Measurements from ENCODE around the gene CTNNB1. TPM values are rescaled to one million over a fixed set of nuclear protein-coding genes. Genes with fewer than 3 reads are reported as not detected.
A peak's percentile ranks its signal among the peaks of the same experiment; 100 is the strongest.

CTNNB1 gene
- total RNA-seq, 2 experiments from 2014 or later = 131 to 132 TPM

- no peaks in the 10 kb centered on the region for H3K4me1 Mint-ChIP-seq (ENCODE audit: low read depth)
- no peak overlapping the region for H3K27ac Mint-ChIP-seq
- H3K36me3 Mint-ChIP-seq = peaks cover 8% of the 10 kb centered on the region
- ChIA-PET POLR2A (no interaction called here), CTCF (no interaction called here)
- DNase-seq = no peak
- peaks cover 6% of the 10 kb centered on the region for H3K27me3 Mint-ChIP-seq
- no peak overlapping the region for H3K4me3 Mint-ChIP-seq
- intact Hi-C loops (cut with micrococcal nuclease) = loop anchor here (5.0 to 10.0 kb wide), 2 partner anchors 884 to 889 kb away; no protein-coding TSS in a partner anchor
- H3K9me3 Mint-ChIP-seq = no peaks in the 10 kb centered on the region
Observed at GRCh38 chr3:41195946-41196345, 3.4 kb upstream of the CTNNB1 start.

DNA sequence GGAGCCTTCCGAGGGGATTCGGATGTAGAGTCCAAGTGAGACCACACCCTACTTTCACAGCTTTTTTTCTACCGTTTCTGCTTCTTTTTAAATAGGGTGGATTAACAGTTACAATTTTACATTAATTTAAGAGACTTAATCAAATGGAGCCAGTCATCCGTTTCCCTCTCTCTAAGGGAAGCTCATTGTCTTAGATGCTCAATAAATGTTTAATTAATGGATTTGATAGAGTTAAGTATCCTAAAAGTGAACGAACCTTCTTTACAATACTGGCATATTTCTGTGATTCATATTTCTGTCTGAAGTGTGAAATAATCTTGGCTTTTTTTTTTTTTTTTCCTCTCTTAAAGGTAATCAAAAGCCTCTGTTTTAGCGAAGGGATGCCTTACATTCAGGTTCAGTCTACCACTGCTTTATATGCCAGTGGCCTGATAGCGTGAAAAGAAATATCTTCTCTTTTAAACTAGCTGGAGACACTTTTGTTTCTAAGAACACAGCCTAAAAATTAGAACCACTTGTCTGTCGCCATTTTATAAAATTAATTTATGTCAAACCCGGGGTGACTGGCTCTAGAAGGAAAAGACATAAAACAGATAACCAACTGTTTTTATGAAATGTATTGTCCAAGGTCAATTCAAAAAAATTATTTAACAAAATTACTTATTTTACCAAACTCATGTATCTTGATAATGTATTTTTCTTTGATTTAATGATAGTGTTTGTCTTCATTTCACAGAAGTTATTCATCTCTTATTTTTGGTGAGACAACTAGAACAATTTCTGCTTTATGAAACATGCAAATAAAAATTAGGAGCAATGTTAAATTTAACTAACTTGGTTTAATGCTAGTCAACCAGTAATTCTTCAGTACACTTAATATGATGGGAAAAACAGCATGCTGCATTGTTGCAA lies 2.5 kb upstream of the CTNNB1 start:
- ChIA-PET CTCF (no interaction called here), POLR2A (no interaction called here)
- Mint-ChIP-seq H3K4me1 (ENCODE audit: low read depth) (peaks cover 6% of the 10 kb centered on the region), H3K4me3 (no peak overlapping the region), H3K27me3 (peaks cover 6% of the 10 kb centered on the region), H3K27ac (no peak overlapping the region), H3K9me3 (no peaks in the 10 kb centered on the region), H3K36me3 (peaks cover 10% of the 10 kb centered on the region)
- intact Hi-C loops (cut with micrococcal nuclease) = loop anchor here (5.0 to 10.0 kb wide), 2 partner anchors 884 to 888 kb away; no protein-coding TSS in a partner anchor
- no peak for DNase-seq

- H3K4me1 Mint-ChIP-seq (ENCODE audit: low read depth) = peaks cover 19% of the 10 kb centered on the region
- peaks cover 6% of the 10 kb centered on the region for H3K27me3 Mint-ChIP-seq
- intact Hi-C loops (cut with micrococcal nuclease) = loop anchor here (5.0 to 10.0 kb wide), 2 partner anchors 886 to 887 kb away; no protein-coding TSS in a partner anchor
- no peak overlapping the region for H3K27ac Mint-ChIP-seq
- H3K9me3 Mint-ChIP-seq = no peaks in the 10 kb centered on the region
- no peak for DNase-seq
- POLR2A ChIA-PET = interaction anchor here (1.5 to 3.5 kb wide), 7 partner anchors 8 to 741 kb away, joined by 3 to 34 read pairs (median 7); partner anchors contain the start of gene RPL14
- peaks cover 10% of the 10 kb centered on the region for H3K36me3 Mint-ChIP-seq
- H3K4me3 Mint-ChIP-seq = peak overlapping the region; percentile 79
- CTCF ChIA-PET = interaction anchor here (1.6 to 1.7 kb wide), 2 partner anchors 9 to 16 kb away, joined by 4 to 6 read pairs; no protein-coding TSS in a partner anchor
Observed at GRCh38 chr3:41198046-41198445, 1.3 kb upstream of the CTNNB1 start.

DNA sequence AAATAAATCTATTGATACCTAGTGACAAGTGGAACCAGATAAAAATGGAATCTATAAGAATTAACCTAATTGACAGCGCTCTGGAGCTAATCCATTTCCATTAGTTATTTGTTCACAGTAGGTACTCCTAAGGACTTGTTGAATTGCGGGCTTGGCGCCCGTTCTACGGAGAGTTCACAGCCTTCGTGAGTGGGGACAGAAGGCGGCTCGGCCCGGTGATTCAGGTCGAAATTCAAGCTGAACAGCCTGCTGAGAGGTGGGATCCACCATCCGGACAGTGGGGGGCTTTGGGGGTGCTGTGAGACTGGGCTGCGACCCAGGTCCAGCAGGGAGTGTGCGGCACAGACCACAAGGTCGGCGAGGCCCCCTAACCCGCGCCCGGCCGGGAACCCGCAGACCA lies 779 bp upstream of the CTNNB1 start:
- POLR2A ChIA-PET = interaction anchor here (1.0 to 3.5 kb wide), 8 partner anchors 8 to 764 kb away, joined by 3 to 34 read pairs (median 6); partner anchors contain the start of gene RPL14
- Mint-ChIP-seq H3K9me3 (no peaks in the 10 kb centered on the region), H3K36me3 (peaks cover 10% of the 10 kb centered on the region), H3K4me1 (ENCODE audit: low read depth) (peaks cover 21% of the 10 kb centered on the region), H3K27me3 (peaks cover 6% of the 10 kb centered on the region), H3K4me3 (peak overlapping the region; percentile 79), H3K27ac (no peak overlapping the region)
- CTCF ChIA-PET = interaction anchor here (1.3 to 1.7 kb wide), 3 partner anchors 8 to 15 kb away, joined by 3 to 6 read pairs (median 4); no protein-coding TSS in a partner anchor
- intact Hi-C loops (cut with micrococcal nuclease) = loop anchor here (5.0 to 10.0 kb wide), 2 partner anchors 886 kb away; no protein-coding TSS in a partner anchor
- peak; percentile 27 for DNase-seq

GRCh38 chr3:41199866-41200668 lies 762 bp downstream of the CTNNB1 start:
- H3K27ac Mint-ChIP-seq = peak overlapping the region; percentile 81
- H3K4me3 Mint-ChIP-seq = peak overlapping the region; percentile 84
- H3K36me3 Mint-ChIP-seq = peaks cover 10% of the 10 kb centered on the region
- peaks cover 4% of the 10 kb centered on the region for H3K27me3 Mint-ChIP-seq
- peaks cover 36% of the 10 kb centered on the region for H3K4me1 Mint-ChIP-seq (ENCODE audit: low read depth)
- intact Hi-C loops (cut with micrococcal nuclease) = loop anchor here (1.0 to 10.0 kb wide), 9 partner anchors 12 to 1793 kb away; partner anchors contain the start of genes RPL14, RPSA, ULK4 and ZNF621
- ChIA-PET POLR2A (interaction anchor here (0.7 to 3.5 kb wide), 18 partner anchors 8 to 615 kb away, joined by 3 to 34 read pairs (median 4); no protein-coding TSS in a partner anchor), CTCF (interaction anchor here (0.7 to 1.7 kb wide), 5 partner anchors 9 to 187 kb away, joined by 3 to 6 read pairs (median 3); no protein-coding TSS in a partner anchor)
- DNase-seq = peak; percentile 60
- H3K9me3 Mint-ChIP-seq = no peaks in the 10 kb centered on the region

DNA sequence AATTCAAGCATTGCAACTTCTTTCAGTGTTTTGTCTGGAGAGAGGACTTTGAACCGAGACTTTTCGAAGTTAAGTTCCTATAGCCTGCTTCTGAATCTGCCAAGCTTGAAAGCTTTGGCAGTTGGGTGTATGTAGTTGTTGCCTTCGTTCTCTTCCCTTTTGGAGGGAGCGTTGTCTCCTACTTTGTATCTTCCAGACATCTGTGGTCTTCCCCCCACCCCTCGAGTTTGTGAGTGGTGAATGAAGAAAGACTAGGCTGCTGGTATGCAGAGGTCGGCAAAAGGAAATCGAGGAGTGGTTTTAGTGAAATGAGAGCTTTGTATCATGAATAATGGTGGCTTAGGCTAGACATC lies 1.3 kb downstream of the CTNNB1 start:
- H3K4me1 Mint-ChIP-seq (ENCODE audit: low read depth) = peaks cover 40% of the 10 kb centered on the region
- H3K4me3 Mint-ChIP-seq = peak overlapping the region; percentile 84
- DNase-seq = peak; percentile 36
- H3K36me3 Mint-ChIP-seq = peaks cover 10% of the 10 kb centered on the region
- intact Hi-C loops (cut with micrococcal nuclease) = loop anchor here (1.0 to 10.0 kb wide), 6 partner anchors 83 to 1793 kb away; partner anchors contain the start of genes RPL14, RPSA, ULK4 and ZNF621
- H3K9me3 Mint-ChIP-seq = no peaks in the 10 kb centered on the region
- H3K27me3 Mint-ChIP-seq = peaks cover 3% of the 10 kb centered on the region
- H3K27ac Mint-ChIP-seq = peak overlapping the region; percentile 77
- CTCF ChIA-PET = no interaction called here
- POLR2A ChIA-PET = interaction anchor here (0.6 to 3.5 kb wide), 5 partner anchors 8 to 380 kb away, joined by 3 to 34 read pairs (median 5); no protein-coding TSS in a partner anchor

GRCh38 chr3:41202075-41202833 lies 2.9 kb downstream of the CTNNB1 start:
- no peak for DNase-seq
- intact Hi-C loops (cut with micrococcal nuclease) = loop anchor here (5.0 to 10.0 kb wide), 5 partner anchors 680 to 1795 kb away; partner anchors contain the start of genes RPL14, RPSA, ULK4 and ZNF621
- no peaks in the 10 kb centered on the region for H3K9me3 Mint-ChIP-seq
- H3K4me3 Mint-ChIP-seq = peak overlapping the region; percentile 84
- no peak overlapping the region for H3K27ac Mint-ChIP-seq
- ChIA-PET POLR2A (no interaction called here), CTCF (interaction anchor here (0.6 to 1.0 kb wide), 3 partner anchors 11 to 879 kb away, joined by 3 read pairs; no protein-coding TSS in a partner anchor)
- peaks cover 10% of the 10 kb centered on the region for H3K36me3 Mint-ChIP-seq
- H3K27me3 Mint-ChIP-seq = peaks cover 2% of the 10 kb centered on the region
- peaks cover 54% of the 10 kb centered on the region for H3K4me1 Mint-ChIP-seq (ENCODE audit: low read depth)

GRCh38 chr3:41202834-41203345 lies 3.6 kb downstream of the CTNNB1 start:
- CTCF ChIA-PET = interaction anchor here (0.6 to 1.0 kb wide), 2 partner anchors 11 to 879 kb away, joined by 3 read pairs; no protein-coding TSS in a partner anchor
- POLR2A ChIA-PET = no interaction called here

DNA sequence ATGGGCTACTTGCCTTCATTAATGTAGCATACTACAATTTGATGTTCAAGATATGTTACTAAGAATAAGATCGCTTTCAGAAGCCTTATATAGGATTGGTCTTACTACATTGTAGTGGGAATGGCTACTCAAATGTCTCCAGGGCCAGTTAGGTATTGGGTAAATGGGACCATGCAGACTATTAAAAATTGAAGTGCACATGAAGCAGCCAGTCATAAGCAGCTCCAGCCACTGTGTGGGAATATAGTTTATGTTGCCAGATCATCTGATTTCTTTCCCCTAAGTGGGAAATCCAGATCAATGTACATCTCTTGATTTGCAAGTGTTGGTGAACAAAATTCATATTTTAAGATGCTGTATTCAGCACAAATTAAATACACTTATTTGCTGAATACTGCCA lies 5.1 kb downstream of the CTNNB1 start:
- intact Hi-C loops (cut with micrococcal nuclease) = loop anchor here (5.0 to 10.0 kb wide), 5 partner anchors 682 to 1797 kb away; partner anchors contain the start of genes RPL14, RPSA, ULK4 and ZNF621
- ChIA-PET CTCF (no interaction called here), POLR2A (interaction anchor here (1.1 kb wide), 1 partner anchor 9 kb away, joined by 3 read pairs; no protein-coding TSS in a partner anchor)
- Mint-ChIP-seq H3K4me1 (ENCODE audit: low read depth) (peaks cover 75% of the 10 kb centered on the region), H3K4me3 (no peak overlapping the region), H3K27ac (no peak overlapping the region), H3K9me3 (no peaks in the 10 kb centered on the region), H3K36me3 (peaks cover 10% of the 10 kb centered on the region), H3K27me3 (no peaks in the 10 kb centered on the region)
- no peak for DNase-seq

More at GRCh38 chr3:41202834-41203345, 3.6 kb downstream of the CTNNB1 start:
- Mint-ChIP-seq H3K27me3 (peaks cover 2% of the 10 kb centered on the region), H3K4me1 (ENCODE audit: low read depth) (peaks cover 60% of the 10 kb centered on the region), H3K36me3 (peaks cover 10% of the 10 kb centered on the region), H3K4me3 (peak overlapping the region; percentile 21), H3K27ac (no peak overlapping the region), H3K9me3 (no peaks in the 10 kb centered on the region)
- DNase-seq = no peak
- intact Hi-C loops (cut with micrococcal nuclease) = loop anchor here (5.0 to 10.0 kb wide), 5 partner anchors 681 to 1796 kb away; partner anchors contain the start of genes RPL14, RPSA, ULK4 and ZNF621

DNA sequence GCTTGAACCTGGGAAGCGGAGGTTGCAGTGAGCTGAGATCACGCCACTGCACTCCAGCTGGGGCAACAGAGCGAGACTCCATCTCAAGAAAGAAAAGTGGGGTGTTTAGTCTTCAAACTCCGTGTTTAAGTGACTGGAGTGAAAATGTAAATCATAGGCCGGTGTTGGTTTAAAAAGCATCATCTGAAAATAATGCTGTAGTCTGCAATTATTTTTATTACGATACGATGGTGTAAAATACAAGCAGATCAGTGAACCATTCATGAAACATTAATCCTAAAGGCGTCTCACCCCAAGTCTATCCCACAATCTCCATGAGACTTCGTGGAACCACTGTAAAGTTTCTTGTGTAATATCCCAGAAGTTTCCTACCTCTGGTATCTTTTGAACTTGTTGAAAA lies 6.3 kb downstream of the CTNNB1 start:
- ChIA-PET POLR2A (no interaction called here), CTCF (no interaction called here)
- no peak overlapping the region for H3K4me3 Mint-ChIP-seq
- peaks cover 79% of the 10 kb centered on the region for H3K4me1 Mint-ChIP-seq (ENCODE audit: low read depth)
- H3K27me3 Mint-ChIP-seq = no peaks in the 10 kb centered on the region
- intact Hi-C loops (cut with micrococcal nuclease) = loop anchor here (10.0 kb wide), 1 partner anchor 751 kb away; the partner anchor contains the start of gene RPL14
- H3K36me3 Mint-ChIP-seq = peaks cover 10% of the 10 kb centered on the region
- no peak for DNase-seq
- no peaks in the 10 kb centered on the region for H3K9me3 Mint-ChIP-seq
- H3K27ac Mint-ChIP-seq = no peak overlapping the region
